ENCODE data around the gene PCDHB4. TPM values are rescaled to one million over a fixed set of nuclear protein-coding genes. Genes with fewer than 3 reads are reported as not detected.

The PCDHB4 gene
- total and polyA plus RNA-seq, 2 donors from 2014 or later (not counting 2 experiments from before 2014, with no cell fraction given): 0.01 TPM; not detected in 1

Other genes starting within 250 kb of the PCDHB4 start
- 0.03 and 0.07 TPM in 2 replicates for gene PCDHA12, start 246.5 kb upstream of the PCDHB4 start, total RNA-seq
- 0.04 and 0.07 TPM in 2 replicates for gene PCDHA12, start 246.5 kb upstream of the PCDHB4 start, polyA plus RNA-seq
- 0.03 and 0.04 TPM in 2 replicates for gene PCDHA13, start 239.7 kb upstream of the PCDHB4 start, total RNA-seq
- 0.14 and 0.24 TPM in 2 replicates for gene PCDHA13, start 239.7 kb upstream of the PCDHB4 start, polyA plus RNA-seq
- 0.11 and 0.31 TPM in 2 replicates for gene PCDHAC1, start 195.5 kb upstream of the PCDHB4 start, total RNA-seq
- gene PCDHAC1, start 195.5 kb upstream of the PCDHB4 start, polyA plus RNA-seq: 0.09 TPM in 1 of 2 replicates, not detected in the other
- 3.4 and 4.6 TPM in 2 replicates for gene PCDHAC2, start 155.3 kb upstream of the PCDHB4 start, total RNA-seq
- 0.44 and 0.58 TPM in 2 replicates for gene PCDHAC2, start 155.3 kb upstream of the PCDHB4 start, polyA plus RNA-seq
- not detected in 2 replicates for gene PCDHB1, start 70.4 kb upstream of the PCDHB4 start, total RNA-seq
- gene PCDHB1, start 70.4 kb upstream of the PCDHB4 start, polyA plus RNA-seq: not detected in 2 replicates
- gene PCDHB2, start 27.2 kb upstream of the PCDHB4 start, total RNA-seq: 0.10 and 0.11 TPM in 2 replicates
- gene PCDHB2, start 27.2 kb upstream of the PCDHB4 start, polyA plus RNA-seq: 0.02 and 0.09 TPM in 2 replicates
- 0.03 and 0.04 TPM in 2 replicates for gene PCDHB3, start 21.3 kb upstream of the PCDHB4 start, total RNA-seq
- gene PCDHB3, start 21.3 kb upstream of the PCDHB4 start, polyA plus RNA-seq: 0.02 TPM in 1 of 2 replicates, not detected in the other
- 0.04 and 0.10 TPM in 2 replicates for gene PCDHB5, start 13.4 kb downstream of the PCDHB4 start, total RNA-seq
- 0.03 TPM in 1 of 2 replicates, not detected in the other for gene PCDHB5, start 13.4 kb downstream of the PCDHB4 start, polyA plus RNA-seq
- gene PCDHB6, start 28.2 kb downstream of the PCDHB4 start, total RNA-seq: 0.07 TPM in 1 of 2 replicates, not detected in the other
- gene PCDHB6, start 28.2 kb downstream of the PCDHB4 start, polyA plus RNA-seq: 0.02 TPM in 1 of 2 replicates, not detected in the other
- gene PCDHB7, start 50.8 kb downstream of the PCDHB4 start, total RNA-seq: 0.03 TPM in 1 of 2 replicates, not detected in the other
- not detected in 2 replicates for gene PCDHB7, start 50.8 kb downstream of the PCDHB4 start, polyA plus RNA-seq
- gene PCDHB8, start 56.0 kb downstream of the PCDHB4 start, total RNA-seq: not detected in 2 replicates
- not detected in 2 replicates for gene PCDHB8, start 56.0 kb downstream of the PCDHB4 start, polyA plus RNA-seq
- gene PCDHB16, start 60.6 kb downstream of the PCDHB4 start, total RNA-seq: not detected in 2 replicates
- not detected in 2 replicates for gene PCDHB16, start 60.6 kb downstream of the PCDHB4 start, polyA plus RNA-seq
- gene PCDHB9, start 65.3 kb downstream of the PCDHB4 start, total RNA-seq: 0.10 TPM in 1 of 2 replicates, not detected in the other
- not detected in 2 replicates for gene PCDHB9, start 65.3 kb downstream of the PCDHB4 start, polyA plus RNA-seq
- not detected in 2 replicates for gene PCDHB10, start 70.5 kb downstream of the PCDHB4 start, total RNA-seq
- not detected in 2 replicates for gene PCDHB10, start 70.5 kb downstream of the PCDHB4 start, polyA plus RNA-seq
- 0.03 TPM in 1 of 2 replicates, not detected in the other for gene PCDHB11, start 77.8 kb downstream of the PCDHB4 start, total RNA-seq
- gene PCDHB11, start 77.8 kb downstream of the PCDHB4 start, polyA plus RNA-seq: not detected in 2 replicates
- not detected in 2 replicates for gene PCDHB12, start 86.9 kb downstream of the PCDHB4 start, total RNA-seq
- not detected in 2 replicates for gene PCDHB12, start 86.9 kb downstream of the PCDHB4 start, polyA plus RNA-seq
- gene PCDHB13, start 92.1 kb downstream of the PCDHB4 start, total RNA-seq: 0.07 TPM in 1 of 2 replicates, not detected in the other
- not detected in 2 replicates for gene PCDHB13, start 92.1 kb downstream of the PCDHB4 start, polyA plus RNA-seq
- 0.07 TPM in 1 of 2 replicates, not detected in the other for gene PCDHB14, start 101.5 kb downstream of the PCDHB4 start, total RNA-seq
- gene PCDHB14, start 101.5 kb downstream of the PCDHB4 start, polyA plus RNA-seq: 0.03 TPM in 1 of 2 replicates, not detected in the other
- 0.04 and 0.17 TPM in 2 replicates for gene PCDHB15, start 123.6 kb downstream of the PCDHB4 start, total RNA-seq
- 0.02 TPM in 1 of 2 replicates, not detected in the other for gene PCDHB15, start 123.6 kb downstream of the PCDHB4 start, polyA plus RNA-seq
- gene SLC25A2, start 182.2 kb downstream of the PCDHB4 start, total RNA-seq: not detected in 2 replicates
- gene SLC25A2, start 182.2 kb downstream of the PCDHB4 start, polyA plus RNA-seq: not detected in 2 replicates
- gene TAF7, start 199.0 kb downstream of the PCDHB4 start, total RNA-seq: 29.9 and 34.6 TPM in 2 replicates
- 21.6 and 24.8 TPM in 2 replicates for gene TAF7, start 199.0 kb downstream of the PCDHB4 start, polyA plus RNA-seq
- gene PCDHGA1, start 208.7 kb downstream of the PCDHB4 start, total RNA-seq: 0.04 TPM in 1 of 2 replicates, not detected in the other
- gene PCDHGA1, start 208.7 kb downstream of the PCDHB4 start, polyA plus RNA-seq: not detected in 2 replicates
- gene PCDHGA2, start 216.9 kb downstream of the PCDHB4 start, total RNA-seq: 0.04 and 0.10 TPM in 2 replicates
- gene PCDHGA2, start 216.9 kb downstream of the PCDHB4 start, polyA plus RNA-seq: 0.03 TPM in 1 of 2 replicates, not detected in the other
- gene PCDHGA3, start 222.0 kb downstream of the PCDHB4 start, total RNA-seq: not detected in 2 replicates
- gene PCDHGA3, start 222.0 kb downstream of the PCDHB4 start, polyA plus RNA-seq: 0.01 TPM in 1 of 2 replicates, not detected in the other
- gene PCDHGB1, start 228.3 kb downstream of the PCDHB4 start, total RNA-seq: not detected in 2 replicates
- not detected in 2 replicates for gene PCDHGB1, start 228.3 kb downstream of the PCDHB4 start, polyA plus RNA-seq
- gene PCDHGA4, start 233.2 kb downstream of the PCDHB4 start, total RNA-seq: 0.04 and 0.07 TPM in 2 replicates
- gene PCDHGA4, start 233.2 kb downstream of the PCDHB4 start, polyA plus RNA-seq: 0.02 TPM in 1 of 2 replicates, not detected in the other
- gene PCDHGB2, start 238.2 kb downstream of the PCDHB4 start, total RNA-seq: under 0.01 and 0.17 TPM in 2 replicates
- not detected in 2 replicates for gene PCDHGB2, start 238.2 kb downstream of the PCDHB4 start, polyA plus RNA-seq
- gene PCDHGA5, start 242.3 kb downstream of the PCDHB4 start, total RNA-seq: 0.03 TPM in 1 of 2 replicates, not detected in the other
- gene PCDHGA5, start 242.3 kb downstream of the PCDHB4 start, polyA plus RNA-seq: 0.01 TPM in 1 of 2 replicates, not detected in the other
- 0.07 TPM in 1 of 2 replicates, not detected in the other for gene PCDHGB3, start 248.4 kb downstream of the PCDHB4 start, total RNA-seq
- 0.01 TPM in 1 of 2 replicates, not detected in the other for gene PCDHGB3, start 248.4 kb downstream of the PCDHB4 start, polyA plus RNA-seq